ENCODE results near the gene GPR152. TPM values are rescaled to one million over a fixed set of nuclear protein-coding genes. Genes with fewer than 3 reads are reported as not detected.

Gene GPR152
- total and polyA plus RNA-seq, 2 of the 8 experiments (the other 6 are each of a cell fraction or from before 2014, with no cell fraction given): not detected

DNA sequence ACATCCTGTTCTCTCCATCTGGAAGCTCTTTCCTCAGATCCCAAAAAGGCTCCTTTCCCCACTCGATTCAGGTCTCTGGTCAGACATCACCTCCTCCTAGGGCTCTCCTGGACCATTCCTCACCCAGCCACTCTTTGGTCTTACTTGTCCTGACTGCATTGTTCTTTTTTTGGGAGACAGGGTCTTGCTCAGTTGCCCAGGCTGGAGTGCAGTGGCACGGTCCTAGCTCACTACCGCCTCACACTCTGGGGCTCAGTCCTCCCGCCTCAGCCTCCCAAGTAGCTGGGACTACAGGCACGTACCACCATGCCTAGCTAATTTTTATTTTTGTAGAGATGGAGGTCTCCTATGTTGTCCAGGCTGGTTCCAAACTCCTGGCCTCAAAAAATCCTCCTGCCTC is 7.0 kb downstream of the GPR152 start:
- Histone ChIP-seq H2BK20ac (ENCODE audit: low read length) (no peak overlapping the region), H4K5ac (ENCODE audit: insufficient read length, low read depth, low read length) (no peak overlapping the region), H4K91ac (replicated peaks; ENCODE audit: insufficient read length, low read length) (no peak overlapping the region), H3K23ac (ENCODE audit: insufficient read length) (no peak overlapping the region), H3K14ac (ENCODE audit: insufficient read length) (no peak overlapping the region), H3K18ac (ENCODE audit: extremely low read depth, low read length) (no peak overlapping the region), H3K9ac (replicated peaks in 1 of 4; ENCODE audit: extremely low read depth in 1 of 4, low read depth in 3 of 4, low read length in 3 of 4) (no peak overlapping the region), H3K4me1 (replicated peaks in 1 of 4; ENCODE audit: control insufficient read depth in 3 of 4, insufficient read depth in 4 of 4, low read length in 3 of 4) (peaks cover 0 to 6% (median 3%) of the 10 kb centered on the region in 4 experiments; a peak in 4 of 7 replicates), H3K4me3 (ENCODE audit: extremely low read depth in 1 of 4, insufficient read depth in 2 of 4, low read depth in 3 of 4, low read length in 4 of 4) (no peak overlapping the region), H3K4ac (replicated peaks; ENCODE audit: insufficient read length, low read depth, low read length) (no peak overlapping the region), H2BK15ac (ENCODE audit: low read length) (no peak overlapping the region), H2AFZ (ENCODE audit: low read length) (no peak overlapping the region), H3K4me2 (ENCODE audit: insufficient read depth in 1 of 2, low read depth in 2 of 2, low read length in 2 of 2) (no peak overlapping the region), H3K23me2 (ENCODE audit: low read depth, low read length) (peaks cover 2% of the 10 kb centered on the region; the same call in 1 of the 2 replicates), H3K79me1 (ENCODE audit: low read depth, low read length) (0 out of 2 replicates have a peak, but pooled peaks cover 2% of the 10 kb centered on the region), H2AK5ac (ENCODE audit: low read depth, low read length) (no peak overlapping the region), H2BK12ac (ENCODE audit: low read depth, low read length) (no peak overlapping the region), H2BK5ac (ENCODE audit: low read depth, low read length) (no peak overlapping the region), H4K20me1 (replicated peaks in 1 of 2; ENCODE audit: control insufficient read depth in 1 of 2, insufficient read depth in 2 of 2, low read length in 2 of 2) (peaks cover 4 to 7% of the 10 kb centered on the region in 2 experiments), H3K27me3 (replicated peaks in 1 of 4; ENCODE audit: control insufficient read depth in 3 of 4, extremely low read depth in 1 of 4, insufficient read depth in 3 of 4, low read length in 3 of 4) (no peaks in the 10 kb centered on the region), H3K36me3 (ENCODE audit: control insufficient read depth in 2 of 4, insufficient read depth in 4 of 4, low read length in 3 of 4) (peaks cover 0 to 5% (median 3%) of the 10 kb centered on the region in 4 experiments; a peak in 3 of 8 replicates), H3K79me2 (ENCODE audit: control insufficient read depth in 1 of 2, insufficient read depth in 2 of 2, low read length in 2 of 2) (no peaks in the 10 kb centered on the region), H3K56ac (replicated peaks; ENCODE audit: insufficient read length, low read depth, low read length) (no peak overlapping the region), H3K27ac (ENCODE audit: low read depth, low read length) (no peak overlapping the region), H3K9me3 (ENCODE audit: insufficient read depth in 2 of 2, low read depth in 1 of 2, low read length in 1 of 2) (no peaks in the 10 kb centered on the region), H4K8ac (ENCODE audit: extremely low read depth, insufficient read depth, low read length) (no peak overlapping the region), H2BK120ac (replicated peaks; ENCODE audit: low read depth, low read length) (no peak overlapping the region)
- ChIA-PET CTCF (ENCODE audit: partially characterized antibody) (no interaction called here), POLR2A (ENCODE audit: partially characterized antibody) (interaction anchor here (1.2 kb wide), 1 partner anchor 10 kb away, joined by 3 read pairs; no protein-coding TSS in a partner anchor)
- no peak for FAIRE-seq
- TF ChIP-seq TBP (IDR thresholded peaks at IDR 0.05; ENCODE audit: low read depth, low read length) (no peak), KDM5A (IDR thresholded peaks at IDR 0.05; ENCODE audit: low read length) (no peak), SIN3A (conservative IDR thresholded peaks at IDR 0.05 in 1 of 2, IDR thresholded peaks at IDR 0.05 in 1 of 2; ENCODE audit: low read depth in 1 of 2, low read length in 2 of 2) (no peak), JUN (IDR thresholded peaks at IDR 0.05; ENCODE audit: low read depth, low read length) (no peak)
- TF ChIP-seq, protein P1, sequence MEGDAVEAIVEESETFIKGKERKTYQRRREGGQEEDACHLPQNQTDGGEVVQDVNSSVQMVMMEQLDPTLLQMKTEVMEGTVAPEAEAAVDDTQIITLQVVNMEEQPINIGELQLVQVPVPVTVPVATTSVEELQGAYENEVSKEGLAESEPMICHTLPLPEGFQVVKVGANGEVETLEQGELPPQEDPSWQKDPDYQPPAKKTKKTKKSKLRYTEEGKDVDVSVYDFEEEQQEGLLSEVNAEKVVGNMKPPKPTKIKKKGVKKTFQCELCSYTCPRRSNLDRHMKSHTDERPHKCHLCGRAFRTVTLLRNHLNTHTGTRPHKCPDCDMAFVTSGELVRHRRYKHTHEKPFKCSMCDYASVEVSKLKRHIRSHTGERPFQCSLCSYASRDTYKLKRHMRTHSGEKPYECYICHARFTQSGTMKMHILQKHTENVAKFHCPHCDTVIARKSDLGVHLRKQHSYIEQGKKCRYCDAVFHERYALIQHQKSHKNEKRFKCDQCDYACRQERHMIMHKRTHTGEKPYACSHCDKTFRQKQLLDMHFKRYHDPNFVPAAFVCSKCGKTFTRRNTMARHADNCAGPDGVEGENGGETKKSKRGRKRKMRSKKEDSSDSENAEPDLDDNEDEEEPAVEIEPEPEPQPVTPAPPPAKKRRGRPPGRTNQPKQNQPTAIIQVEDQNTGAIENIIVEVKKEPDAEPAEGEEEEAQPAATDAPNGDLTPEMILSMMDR (IDR thresholded peaks at IDR 0.05; ENCODE audit: control extremely low read depth in 1 of 3, insufficient read depth in 1 of 3, low read depth in 1 of 3, low read length in 3 of 3): no peak
- TF ChIP-seq, protein P2, sequence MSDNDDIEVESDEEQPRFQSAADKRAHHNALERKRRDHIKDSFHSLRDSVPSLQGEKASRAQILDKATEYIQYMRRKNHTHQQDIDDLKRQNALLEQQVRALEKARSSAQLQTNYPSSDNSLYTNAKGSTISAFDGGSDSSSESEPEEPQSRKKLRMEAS (IDR thresholded peaks at IDR 0.05): no peak
- DNase-seq (ENCODE audit: low read depth in 1 of 2, low spot score in 2 of 2): no peak
- WGBS, 2 experiments (ENCODE audit: extremely low coverage in 1 of 2, insufficient coverage in 1 of 2, insufficient read length in 1 of 2, insufficient replicate concordance in 2 of 2, low coverage in 1 of 2, low lambda C conversion rate in 2 of 2, missing lambda C conversion rate in 1 of 2): 85% methylated on average over 5 of the region's 5 CpGs; no CpG with 5 or more reads in 1 of the 2 experiments

All from H1 (cell line).